ENCODE data around the gene TOMM7.

Gene TOMM7

DNA sequence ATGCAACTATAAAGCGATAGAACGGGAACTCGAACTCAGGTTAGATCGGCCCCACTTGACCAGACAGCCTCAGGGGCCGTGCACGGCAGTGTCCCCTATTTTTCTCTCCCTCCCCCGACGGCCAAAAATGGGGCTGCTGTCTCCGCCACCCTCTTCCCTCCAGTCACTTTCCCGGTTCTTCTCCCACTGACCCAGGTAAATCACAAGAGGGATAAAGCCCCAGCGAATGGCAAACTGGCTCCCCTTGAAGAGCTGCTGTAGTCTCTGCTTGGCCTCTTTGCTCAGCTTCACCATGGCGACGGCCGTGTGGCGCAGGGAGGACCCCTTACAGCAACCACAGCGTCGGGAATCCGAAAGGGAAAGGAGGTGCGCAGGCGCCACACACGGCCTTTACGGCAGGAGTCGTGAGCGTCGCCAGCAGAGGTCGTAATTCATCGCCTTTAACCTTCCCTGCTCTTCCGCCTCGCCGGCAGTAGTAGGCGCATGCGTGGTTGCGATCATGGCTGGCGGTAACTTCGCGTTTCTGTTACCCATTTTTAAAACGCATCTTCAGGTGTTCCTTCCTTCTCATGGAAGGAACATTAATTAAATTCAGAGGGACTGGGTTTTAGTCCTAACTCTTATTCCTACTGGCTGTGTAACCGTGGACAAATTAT lies at the start of gene TOMM7:
TSS of gene TOMM7 (minus strand) at position 364 of the 656 bp plus-strand sequence. CDS start at position 294, 70 bp downstream.
- DNase-seq = peak; percentile 97

DNA sequence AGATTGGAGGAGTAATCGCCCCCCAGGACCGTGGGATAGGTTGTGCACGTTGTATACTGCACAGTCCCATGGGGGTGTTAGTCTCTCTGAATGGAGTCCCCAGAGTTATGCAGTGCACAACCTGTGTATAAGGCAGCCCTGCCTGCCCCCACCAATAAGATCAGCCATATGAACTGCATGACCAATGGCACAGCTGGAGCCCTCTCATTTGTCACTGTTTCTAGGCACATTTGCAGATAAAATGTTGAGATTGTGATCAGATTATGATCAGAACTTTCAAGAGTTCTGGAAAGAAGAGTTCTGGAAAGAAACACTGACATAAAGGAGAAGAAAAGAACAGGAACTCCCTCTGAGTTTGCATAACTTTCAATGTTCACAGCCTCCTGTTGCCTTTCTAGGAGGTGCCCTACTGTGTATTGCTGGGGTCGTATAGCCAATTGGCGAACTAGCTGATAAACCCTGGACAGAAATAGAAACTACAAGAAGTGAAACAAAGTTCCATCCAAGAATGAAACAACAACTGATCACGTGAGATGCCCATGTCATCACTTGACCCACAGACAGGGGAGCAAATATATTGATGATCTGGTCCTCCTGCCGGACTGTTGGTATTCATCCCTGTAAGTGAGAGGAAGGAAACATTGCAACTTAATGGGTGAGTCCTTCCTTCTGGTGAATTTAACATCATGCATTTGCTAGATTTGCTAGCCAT lies 49.6 kb upstream of the TOMM7 start:
- no peak for DNase-seq

DNA sequence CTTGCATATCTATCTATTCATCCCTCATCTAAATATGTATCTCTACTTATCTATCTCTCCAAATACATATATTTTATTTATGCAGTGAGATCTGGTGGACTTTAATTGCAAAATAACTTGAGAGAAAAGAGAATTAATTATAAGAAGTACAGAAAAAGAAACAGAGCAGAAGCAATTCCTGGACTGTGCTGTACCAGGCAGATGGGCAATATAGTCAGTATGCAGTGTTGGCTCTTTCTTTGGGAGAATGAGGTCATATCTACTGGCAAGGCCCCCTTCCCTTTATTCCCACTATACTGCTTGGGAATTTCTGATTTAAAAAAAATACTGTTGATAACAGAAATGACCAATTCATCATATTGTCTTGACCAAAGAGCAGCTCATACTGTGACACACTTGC lies 49.0 kb upstream of the TOMM7 start:
- no peak for DNase-seq

DNA sequence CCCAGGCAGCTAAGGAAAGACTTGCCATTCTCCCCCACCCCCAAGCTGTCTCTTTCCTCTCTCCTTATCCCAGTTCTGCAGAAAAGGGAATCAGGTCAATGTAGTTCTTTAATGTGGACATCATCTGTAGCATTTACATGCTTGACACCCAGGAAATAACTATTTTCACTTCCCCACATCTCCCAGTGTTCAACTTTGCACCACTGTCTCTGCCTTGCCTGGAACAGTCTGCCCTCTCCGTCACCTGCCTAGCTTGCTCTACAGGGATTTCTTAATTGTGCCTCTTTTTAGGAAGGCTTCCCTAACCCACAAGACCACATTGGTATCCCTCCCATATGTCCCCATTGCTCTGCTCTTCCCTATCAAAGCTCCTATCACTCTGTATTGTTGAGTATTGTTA lies 45.9 kb upstream of the TOMM7 start:
- DNase-seq = no peak

DNA sequence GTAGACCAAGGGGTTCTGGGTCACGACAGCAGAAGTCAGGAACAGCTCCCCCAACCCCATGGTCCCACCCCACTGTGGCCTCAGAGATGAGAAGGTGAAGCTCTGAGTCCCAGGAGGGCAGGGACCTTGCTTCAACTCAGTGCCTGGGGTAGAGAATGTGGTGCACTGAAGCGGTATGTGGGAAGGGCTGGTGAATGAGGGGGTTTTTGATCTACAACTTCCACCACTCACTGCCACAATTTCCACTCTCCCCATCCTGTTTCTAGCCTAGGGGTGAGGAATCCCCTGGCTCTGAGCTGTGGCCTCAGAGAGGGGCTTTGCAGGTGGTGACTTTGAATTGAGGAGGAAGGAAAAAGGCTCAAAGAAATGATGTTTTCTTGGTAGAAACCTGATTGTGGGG lies 44.9 kb upstream of the TOMM7 start:
- no peak for DNase-seq

DNA sequence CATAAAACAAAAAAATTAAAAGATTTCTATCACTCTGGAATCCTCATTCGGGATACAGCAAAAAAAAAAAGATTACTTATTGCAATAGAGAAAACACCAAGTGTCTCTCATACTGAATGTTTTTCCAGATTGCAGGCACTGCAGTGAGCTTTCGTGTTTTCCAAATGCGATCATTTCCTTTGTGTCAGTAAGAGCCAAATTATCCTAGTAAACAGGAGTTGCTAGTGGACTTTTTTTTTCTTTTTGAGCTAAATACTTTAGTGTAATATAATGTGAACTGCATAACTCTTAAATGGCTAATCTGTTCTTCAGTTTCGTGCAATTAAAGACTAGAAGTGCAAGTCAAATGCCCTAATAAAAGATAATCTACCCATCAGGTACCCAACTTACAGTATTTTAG lies 44.4 kb upstream of the TOMM7 start:
- peak; percentile 47 for DNase-seq

DNA sequence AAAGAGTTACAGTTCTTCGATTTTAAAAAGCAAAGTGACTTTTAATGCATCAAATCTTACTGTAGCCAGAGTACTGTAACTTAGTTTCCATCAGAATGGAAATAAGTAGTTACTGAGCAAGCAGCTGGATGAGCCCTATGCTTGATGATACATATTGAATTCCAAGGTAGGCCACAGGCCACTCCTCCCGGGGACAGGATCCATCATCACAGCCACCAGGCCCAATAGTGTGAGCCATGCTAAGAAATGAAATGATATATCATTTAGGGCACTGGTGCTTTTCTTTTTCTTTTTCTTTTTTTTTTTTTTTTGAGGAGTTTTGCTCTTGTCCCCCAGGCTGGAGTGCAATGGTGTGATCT lies 42.9 kb upstream of the TOMM7 start:
- DNase-seq = no peak

DNA sequence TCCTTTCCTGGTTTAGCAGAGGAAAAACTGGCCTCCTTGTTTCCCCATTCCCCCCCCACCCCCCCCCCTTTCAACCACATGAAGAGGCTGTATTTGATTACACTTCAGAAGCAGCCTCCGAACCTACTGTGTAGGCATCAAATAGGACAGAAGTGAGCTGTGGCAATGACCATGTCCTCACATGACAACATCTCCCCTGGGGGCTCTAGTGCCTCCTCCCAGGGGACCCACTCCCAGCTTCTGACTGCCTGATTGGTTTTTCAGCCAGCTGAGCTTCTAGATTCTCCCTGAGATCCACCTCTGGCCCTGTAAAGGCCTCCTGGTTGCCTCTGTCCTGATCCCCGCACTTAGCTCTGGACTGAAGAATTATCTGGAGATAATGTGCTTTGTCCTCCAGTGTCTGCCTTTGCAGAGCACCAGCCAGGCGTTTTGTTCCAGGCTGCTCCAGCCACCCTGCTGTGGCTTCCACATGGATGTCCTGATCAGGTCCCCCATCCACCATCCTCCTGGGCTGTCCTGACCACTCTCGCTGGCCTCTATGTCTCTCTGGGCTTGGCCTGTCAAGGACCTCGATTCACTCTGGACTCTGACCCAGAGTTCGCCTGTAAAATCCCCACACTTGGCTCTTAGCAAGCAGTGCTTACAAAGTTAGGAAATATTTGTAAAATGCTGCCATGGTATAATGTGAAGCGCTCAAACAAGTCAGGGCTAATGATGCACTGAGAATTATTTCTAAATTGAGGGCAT lies 42.4 kb upstream of the TOMM7 start:
- DNase-seq = no peak

DNA sequence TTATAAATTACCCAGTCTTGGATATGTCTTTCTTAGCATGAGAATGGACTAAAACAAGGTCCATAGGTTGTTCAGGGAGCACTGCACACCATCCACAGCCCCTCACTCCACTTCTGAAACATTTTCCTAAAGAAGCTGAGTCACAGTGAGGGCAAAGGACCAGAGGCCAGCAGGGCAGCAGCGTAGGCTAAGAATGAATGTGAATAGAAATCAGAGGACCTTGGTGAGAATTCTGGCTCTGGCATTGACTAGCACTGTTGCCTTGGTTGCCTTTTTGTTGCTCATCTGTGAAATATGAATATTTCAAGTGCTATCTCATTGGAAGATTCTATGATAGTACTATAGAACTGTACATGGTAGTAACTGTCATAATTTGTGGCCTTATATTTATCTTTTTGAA lies 41.7 kb upstream of the TOMM7 start:
- DNase-seq = no peak

DNA sequence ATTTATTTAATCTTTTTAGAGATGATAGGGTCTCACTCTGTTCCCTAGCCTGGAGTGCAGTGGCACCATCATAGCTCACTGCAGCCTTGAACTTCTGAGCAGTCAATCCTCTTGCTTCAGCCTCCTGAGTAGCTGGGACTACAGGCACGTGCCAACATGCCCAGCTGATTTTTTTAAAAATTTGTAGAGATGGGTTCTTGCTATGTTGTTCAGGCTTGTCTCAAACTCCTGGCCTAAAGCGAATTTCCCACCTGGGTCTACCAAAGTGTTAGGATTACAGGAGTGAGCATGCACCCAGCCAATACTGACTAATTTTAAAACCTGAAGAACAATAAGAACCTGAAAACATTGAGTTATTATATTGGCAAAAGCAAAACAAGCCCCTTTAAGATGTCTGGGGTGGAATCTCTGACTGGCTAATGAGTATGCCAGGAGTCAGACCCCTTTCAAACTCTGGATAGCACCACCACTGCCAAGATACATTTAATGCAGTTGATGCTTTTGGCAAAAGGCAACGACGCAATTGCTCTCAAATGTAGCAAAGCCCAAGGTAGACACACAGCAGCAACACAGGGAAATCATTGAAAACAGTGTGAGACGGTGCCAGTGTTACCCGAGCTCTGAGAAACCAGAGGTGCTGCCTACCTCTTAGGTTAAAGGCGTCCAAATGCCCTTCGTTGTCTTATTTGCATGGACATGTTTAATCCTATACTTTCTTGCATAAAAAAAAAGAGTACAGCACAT lies 40.7 kb upstream of the TOMM7 start:
- DNase-seq = no peak

DNA sequence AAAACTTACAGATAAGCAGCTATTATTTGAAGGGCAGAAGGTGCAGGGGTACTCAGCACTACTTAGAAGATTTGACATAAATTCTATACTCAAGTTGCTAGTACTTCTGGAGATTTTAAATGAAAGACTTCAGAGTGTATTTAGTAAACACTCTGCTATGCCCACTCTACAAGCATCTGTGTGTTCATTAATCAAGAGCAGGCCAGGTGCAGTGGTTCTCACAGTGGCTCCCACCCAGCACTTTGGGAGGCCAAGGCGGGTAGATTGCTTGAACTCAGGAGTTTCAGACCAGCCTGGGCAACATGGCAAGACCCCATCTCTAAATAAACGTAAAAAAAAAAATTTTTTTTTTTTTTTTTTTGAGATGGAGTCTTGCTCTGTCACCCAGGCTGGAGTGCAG lies 38.9 kb upstream of the TOMM7 start:
- no peak for DNase-seq

DNA sequence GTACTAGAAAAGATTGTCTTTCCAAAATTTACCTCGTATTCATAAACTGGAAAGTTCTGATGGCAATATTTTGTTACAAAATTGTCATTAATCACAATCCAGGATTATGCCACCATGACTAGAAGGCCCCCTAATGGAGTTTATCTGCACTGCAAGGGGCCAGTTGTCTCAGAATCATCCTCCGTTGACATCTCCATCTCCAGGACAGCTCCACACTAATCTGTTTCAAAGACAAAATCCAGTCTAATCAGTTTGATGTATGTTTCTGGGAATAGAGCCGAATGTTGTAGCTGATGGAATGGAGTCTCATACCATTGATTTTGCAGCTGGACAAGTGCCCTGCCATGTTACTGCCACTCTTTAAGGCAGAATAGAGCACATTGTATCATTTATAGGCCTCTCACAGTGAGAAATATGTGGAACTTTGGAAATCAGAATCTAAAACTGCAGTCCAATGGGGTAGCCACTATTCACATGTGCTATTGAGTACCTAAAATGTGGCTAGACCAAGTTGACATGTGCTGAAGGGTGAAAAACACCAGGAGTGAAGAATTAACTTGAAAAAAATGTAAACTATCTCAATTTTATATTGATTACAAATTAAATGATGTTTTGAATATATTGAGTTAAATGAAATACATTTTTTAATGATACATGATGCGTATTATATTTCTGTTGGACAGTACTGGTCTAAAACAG lies 38.3 kb upstream of the TOMM7 start:
- DNase-seq = no peak

DNA sequence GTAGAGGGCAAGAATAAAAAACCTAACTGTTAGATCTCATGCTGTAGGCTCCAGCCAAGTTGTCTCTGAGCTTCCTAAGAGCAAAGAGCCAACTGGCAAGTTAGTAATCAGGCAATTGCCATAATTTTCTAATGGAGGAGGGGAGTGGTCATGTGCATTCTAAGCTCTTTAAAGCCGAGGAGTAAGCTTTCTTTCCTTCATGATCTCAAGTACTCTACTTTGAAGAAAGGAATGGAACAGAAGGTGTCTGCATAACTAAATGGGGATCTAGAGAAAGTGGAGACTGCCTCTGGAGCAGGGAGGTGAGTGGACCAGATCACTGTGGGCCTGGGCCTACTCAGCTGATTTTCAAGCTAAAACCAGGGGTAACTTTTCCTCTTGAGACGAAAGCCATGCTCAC lies 37.7 kb upstream of the TOMM7 start:
- DNase-seq = no peak

DNA sequence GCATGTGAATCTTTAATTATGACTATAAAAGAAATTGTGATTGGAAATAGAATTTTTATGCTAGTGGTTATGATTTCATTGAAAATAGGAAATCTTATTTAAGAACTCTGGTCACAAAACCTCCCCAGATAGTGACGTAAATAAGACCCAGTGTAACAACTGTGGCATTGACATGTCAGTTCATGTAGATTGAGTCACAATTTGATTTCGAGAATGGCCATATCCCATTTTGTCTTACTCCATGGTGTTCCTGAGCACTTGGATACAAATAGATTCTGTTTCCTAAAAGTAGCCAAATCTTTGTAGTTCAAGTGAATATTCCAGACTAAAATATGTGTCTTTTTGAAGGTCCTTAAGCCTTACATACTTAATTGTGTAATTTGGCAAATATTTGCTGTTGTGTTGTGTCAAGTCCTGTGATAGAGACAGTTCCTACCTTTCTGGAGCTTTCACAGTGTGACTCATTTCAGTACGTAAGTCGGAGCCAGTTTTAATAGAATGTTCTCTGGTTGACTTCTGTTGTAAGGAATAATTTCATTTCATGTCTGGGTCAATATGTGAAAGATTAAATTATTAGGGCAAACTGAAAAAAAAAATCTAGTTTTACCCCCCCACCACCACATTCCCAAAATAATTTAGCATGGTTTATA lies 37.1 kb upstream of the TOMM7 start:
- DNase-seq = no peak

DNA sequence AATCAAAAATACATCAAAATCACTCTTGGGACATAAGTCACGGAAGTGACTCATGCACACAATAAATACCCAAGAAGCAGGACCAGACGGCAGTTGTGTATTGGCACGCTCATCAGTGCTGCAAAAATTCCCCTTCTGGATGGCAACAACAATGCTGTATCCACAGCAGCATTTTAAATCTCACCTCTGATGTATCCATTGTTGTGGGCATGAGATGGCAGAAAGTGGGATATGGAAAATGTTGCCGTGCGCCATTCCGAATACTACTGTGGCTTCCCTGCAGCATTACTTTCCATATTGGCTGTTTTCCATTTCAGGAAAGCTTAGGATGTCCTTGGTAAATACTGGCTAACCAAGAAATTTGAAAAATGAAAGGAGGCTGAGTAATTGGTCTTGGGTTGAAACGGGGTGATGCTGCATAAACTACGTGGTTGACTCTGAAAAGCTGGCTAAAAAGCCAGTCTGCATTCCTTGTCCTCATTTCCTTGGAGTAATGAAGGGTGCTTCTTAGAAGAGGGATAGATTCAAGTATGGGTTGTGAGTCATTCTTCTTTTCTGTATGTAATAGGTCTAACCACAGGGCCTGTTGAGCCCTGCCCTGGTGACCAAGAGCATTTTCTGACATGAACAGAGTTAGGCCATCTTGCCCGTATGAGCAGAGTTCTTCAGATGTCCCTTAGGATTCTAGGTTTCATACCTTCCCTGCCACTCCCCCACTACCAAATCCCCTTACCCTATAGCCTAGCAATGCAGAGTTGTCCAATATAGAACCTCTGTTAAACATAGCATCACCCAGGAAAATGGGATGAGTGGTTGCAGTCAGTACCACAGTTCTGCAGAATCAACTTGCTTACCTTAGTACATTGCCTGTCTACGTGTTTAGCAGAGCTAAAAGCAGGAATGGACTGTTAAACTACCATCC lies 36.3 kb upstream of the TOMM7 start:
- DNase-seq = peak; percentile 99

DNA sequence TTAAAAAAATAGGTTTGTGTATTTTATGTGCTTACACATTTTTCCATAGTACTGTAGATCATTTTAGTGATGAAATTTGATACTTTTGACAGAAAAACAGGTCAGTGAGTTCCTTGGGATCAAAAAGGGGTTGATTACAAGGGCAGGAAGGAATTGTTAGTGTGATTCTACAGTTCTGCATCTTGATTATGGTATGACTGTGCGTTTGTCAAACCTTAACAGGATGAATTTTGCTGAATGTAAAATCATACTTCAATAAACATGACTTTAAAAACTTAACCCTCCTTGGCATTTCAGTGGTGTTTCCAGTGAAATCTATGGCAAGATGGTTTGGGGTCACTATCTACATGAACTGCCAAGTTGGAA lies 35.6 kb upstream of the TOMM7 start:
- no peak for DNase-seq

DNA sequence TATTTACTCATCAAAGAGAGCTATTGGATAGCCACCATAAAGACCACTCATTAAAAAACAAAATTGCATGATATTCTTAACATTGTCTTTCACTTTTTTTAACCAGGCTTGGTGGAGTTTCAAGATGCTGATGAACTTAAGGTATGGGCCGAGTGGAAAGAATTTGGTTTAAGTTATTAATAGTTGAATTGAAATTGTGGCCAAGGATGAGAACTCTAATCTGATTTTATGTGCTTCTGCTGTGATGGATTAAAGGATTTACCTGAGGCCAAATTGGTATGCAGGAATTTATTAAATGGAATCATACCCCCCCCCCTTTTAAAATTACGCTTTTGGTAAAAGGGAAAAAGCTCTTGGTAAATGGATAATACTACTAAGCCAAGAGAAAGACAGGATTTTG lies 33.8 kb upstream of the TOMM7 start:
- DNase-seq = no peak

DNA sequence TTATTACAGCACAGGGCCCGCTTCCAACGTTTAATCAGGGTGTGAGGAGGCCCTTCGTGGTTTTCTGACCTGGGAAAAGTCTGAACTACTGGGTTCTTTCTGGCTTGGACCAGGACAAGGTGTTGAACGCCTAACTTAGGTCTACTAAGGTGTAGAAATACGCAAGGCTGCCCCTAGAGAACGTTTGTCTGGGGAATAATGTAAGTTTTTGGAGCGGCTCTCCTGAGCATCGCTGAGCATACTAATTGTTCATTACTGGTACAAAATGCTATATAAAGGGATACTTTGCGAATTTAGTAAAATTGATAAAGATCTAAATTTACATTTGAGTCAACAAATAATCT lies 32.4 kb upstream of the TOMM7 start:
- no peak for DNase-seq

DNA sequence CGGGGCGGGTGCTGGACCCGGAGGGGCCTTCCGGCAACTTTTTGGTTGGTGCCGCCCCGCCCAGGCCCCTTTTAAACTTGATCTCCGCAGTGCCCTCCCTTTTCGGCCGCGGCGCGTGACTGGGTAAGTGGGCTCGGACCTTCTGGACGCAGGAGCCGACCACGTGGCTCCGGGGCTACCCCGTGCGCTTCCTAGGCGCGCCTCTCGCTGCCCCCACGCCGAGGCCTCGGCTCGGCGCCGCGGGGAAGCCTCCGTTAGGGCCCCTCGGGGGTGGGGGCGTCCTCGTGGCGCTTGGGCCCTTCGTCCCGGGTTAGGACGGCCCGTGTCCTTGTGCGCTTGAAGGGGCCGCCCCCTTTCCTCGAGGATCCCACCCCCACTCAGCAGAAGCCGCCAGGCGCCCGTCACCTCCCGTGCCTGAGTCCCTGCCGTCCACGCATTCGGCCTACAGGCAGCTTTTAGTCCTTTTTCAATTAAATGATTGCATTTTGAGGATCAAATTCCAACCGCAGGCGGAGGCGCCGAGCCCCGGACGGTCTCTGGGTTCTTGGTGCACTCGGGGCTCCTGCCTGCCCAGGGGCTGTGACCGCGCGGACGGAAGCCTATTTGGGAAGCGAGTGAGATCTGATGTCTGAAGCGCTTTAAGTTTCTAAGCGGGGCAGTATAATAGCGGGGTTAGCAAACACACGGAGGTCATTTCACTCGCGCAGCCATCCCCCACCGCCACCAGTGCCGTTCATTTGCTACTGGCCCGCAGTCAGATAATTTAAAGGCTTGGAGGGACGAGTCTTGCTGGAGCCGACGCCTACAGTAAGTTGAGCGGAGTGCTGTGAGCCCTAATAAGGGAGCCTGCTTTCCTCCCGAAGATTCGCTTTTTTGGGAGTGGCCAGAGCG lies 31.8 kb upstream of the TOMM7 start:
- DNase-seq = peak; percentile 88

DNA sequence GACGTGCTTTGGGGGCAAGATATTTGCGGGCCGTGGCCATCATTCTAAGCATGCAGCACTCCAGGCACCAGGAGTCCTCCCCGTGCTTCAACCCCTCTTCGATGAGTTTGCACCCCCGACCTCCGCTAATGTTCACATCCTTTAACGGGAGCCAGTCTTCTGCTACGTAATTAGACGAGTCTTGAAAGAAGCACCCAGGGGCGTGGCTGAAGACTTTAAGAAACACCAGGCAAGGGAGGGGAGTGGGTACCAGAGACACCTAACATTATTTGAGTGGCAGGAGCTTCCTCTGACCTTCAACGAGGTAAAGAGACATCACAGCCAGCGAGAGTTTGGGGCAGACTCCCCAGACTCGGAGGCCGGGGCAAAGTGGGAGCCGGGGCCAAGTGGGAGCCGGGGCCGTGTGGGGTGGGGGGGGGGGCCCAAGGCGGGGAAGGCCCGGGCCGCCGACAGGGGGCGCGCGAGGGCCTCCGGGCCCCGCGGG lies 31.1 kb upstream of the TOMM7 start:
- no peak for DNase-seq

Measured in fibroblast of upper back skin (primary cell).